ENCODE results near the gene SMG7. TPM values are rescaled to one million over a fixed set of nuclear protein-coding genes. Genes with fewer than 3 reads are reported as not detected.

SMG7 gene
- total and polyA plus RNA-seq, 10 of the 15 experiments (the other 5 are each of a cell fraction or from before 2014, with no cell fraction given) = 9.5 to 65.4 (median 42.7) TPM

DNA sequence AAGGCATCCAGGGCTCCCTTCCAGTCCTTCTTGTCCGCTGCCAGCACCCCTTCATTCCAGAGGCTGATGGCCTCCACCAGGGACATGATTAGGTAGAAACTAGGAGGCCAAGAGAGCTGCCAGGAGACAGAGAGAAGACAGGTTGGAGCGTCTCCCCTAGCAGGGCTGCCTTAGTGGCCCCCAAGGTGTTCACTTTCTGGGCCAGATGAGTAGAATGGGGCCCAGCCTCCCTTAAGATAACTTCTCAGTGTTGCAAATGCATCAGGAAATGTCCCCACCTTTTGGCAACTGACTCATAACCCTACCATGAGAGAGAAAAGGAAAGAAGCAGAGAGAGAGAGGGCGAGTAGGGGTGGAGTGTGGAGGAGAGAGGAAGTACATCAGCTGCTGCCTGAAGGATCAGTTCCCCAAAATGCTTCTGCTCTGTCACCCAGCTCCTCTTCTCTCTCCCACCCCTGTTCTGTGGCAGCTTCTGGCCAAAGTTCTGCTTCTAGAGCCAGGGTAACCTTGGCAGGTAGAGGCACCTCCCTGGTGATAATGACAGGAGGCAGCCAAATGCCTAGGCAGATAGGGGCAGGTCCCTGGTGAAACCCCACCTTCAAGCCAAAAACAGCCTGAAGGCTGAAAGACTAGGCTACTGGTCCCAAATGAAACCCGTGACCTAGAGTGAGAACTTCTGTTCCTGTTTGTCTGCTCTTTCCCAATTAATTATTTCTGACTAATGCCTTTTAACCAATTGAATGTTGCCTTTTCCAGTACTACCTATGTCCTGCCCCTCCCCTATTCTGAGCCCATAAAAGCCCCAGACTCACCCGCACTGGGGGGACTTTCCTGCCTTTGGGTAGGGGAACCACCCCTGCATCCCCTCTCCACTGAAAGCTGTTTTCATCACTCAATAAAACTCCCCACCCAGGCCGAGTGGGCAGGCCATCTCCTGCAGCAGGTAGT is 118.2 kb downstream of the SMG7 start, which contains the start of gene NCF2 (continued):
- TF ChIP-seq, protein P1, sequence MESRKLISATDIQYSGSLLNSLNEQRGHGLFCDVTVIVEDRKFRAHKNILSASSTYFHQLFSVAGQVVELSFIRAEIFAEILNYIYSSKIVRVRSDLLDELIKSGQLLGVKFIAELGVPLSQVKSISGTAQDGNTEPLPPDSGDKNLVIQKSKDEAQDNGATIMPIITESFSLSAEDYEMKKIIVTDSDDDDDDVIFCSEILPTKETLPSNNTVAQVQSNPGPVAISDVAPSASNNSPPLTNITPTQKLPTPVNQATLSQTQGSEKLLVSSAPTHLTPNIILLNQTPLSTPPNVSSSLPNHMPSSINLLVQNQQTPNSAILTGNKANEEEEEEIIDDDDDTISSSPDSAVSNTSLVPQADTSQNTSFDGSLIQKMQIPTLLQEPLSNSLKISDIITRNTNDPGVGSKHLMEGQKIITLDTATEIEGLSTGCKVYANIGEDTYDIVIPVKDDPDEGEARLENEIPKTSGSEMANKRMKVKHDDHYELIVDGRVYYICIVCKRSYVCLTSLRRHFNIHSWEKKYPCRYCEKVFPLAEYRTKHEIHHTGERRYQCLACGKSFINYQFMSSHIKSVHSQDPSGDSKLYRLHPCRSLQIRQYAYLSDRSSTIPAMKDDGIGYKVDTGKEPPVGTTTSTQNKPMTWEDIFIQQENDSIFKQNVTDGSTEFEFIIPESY (IDR thresholded peaks at IDR 0.05) = no peak
- TF ChIP-seq EGR1 (IDR thresholded peaks at IDR 0.05; ENCODE audit: borderline replicate concordance in 1 of 2, low read depth in 2 of 2, low read length in 2 of 2) (peak in 1 of 2 experiments; percentile 87; a peak in 2 of 3 replicates), TBL1XR1 (IDR thresholded peaks at IDR 0.05; ENCODE audit: low read depth, low read length) (peak; percentile 63; the same call in 1 of the 2 replicates), EED (IDR thresholded peaks at IDR 0.05; ENCODE audit: low read depth) (peak; percentile 99), POLR2AphosphoS5 (IDR thresholded peaks at IDR 0.05; ENCODE audit: low read length) (peak; percentile 87), FOXM1 (IDR thresholded peaks at IDR 0.05; ENCODE audit: low read depth, low read length) (peak; percentile 89), RCOR1 (conservative IDR thresholded peaks at IDR 0.05; ENCODE audit: low read depth, low read length) (peak; percentile 77; the same call in 1 of the 2 replicates), MEF2B (IDR thresholded peaks at IDR 0.05; ENCODE audit: partially characterized antibody, poor library complexity, severe bottlenecking) (peak; percentile 53), POLR2A (IDR thresholded peaks at IDR 0.05; ENCODE audit: low read depth, low read length) (peak; percentile 64), PML (IDR thresholded peaks at IDR 0.05; ENCODE audit: low read length) (peak; percentile 96), ZZZ3 (IDR thresholded peaks at IDR 0.05; ENCODE audit: control insufficient read depth, insufficient read length, low read depth) (no peak), SREBF1 (IDR thresholded peaks at IDR 0.05; ENCODE audit: low read length) (no peak)
- TF ChIP-seq, protein P2, sequence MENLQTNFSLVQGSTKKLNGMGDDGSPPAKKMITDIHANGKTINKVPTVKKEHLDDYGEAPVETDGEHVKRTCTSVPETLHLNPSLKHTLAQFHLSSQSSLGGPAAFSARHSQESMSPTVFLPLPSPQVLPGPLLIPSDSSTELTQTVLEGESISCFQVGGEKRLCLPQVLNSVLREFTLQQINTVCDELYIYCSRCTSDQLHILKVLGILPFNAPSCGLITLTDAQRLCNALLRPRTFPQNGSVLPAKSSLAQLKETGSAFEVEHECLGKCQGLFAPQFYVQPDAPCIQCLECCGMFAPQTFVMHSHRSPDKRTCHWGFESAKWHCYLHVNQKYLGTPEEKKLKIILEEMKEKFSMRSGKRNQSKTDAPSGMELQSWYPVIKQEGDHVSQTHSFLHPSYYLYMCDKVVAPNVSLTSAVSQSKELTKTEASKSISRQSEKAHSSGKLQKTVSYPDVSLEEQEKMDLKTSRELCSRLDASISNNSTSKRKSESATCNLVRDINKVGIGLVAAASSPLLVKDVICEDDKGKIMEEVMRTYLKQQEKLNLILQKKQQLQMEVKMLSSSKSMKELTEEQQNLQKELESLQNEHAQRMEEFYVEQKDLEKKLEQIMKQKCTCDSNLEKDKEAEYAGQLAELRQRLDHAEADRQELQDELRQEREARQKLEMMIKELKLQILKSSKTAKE (IDR thresholded peaks at IDR 0.05; ENCODE audit: low read depth, poor library complexity, severe bottlenecking) = peak; percentile 75
- TF ChIP-seq, protein P3, sequence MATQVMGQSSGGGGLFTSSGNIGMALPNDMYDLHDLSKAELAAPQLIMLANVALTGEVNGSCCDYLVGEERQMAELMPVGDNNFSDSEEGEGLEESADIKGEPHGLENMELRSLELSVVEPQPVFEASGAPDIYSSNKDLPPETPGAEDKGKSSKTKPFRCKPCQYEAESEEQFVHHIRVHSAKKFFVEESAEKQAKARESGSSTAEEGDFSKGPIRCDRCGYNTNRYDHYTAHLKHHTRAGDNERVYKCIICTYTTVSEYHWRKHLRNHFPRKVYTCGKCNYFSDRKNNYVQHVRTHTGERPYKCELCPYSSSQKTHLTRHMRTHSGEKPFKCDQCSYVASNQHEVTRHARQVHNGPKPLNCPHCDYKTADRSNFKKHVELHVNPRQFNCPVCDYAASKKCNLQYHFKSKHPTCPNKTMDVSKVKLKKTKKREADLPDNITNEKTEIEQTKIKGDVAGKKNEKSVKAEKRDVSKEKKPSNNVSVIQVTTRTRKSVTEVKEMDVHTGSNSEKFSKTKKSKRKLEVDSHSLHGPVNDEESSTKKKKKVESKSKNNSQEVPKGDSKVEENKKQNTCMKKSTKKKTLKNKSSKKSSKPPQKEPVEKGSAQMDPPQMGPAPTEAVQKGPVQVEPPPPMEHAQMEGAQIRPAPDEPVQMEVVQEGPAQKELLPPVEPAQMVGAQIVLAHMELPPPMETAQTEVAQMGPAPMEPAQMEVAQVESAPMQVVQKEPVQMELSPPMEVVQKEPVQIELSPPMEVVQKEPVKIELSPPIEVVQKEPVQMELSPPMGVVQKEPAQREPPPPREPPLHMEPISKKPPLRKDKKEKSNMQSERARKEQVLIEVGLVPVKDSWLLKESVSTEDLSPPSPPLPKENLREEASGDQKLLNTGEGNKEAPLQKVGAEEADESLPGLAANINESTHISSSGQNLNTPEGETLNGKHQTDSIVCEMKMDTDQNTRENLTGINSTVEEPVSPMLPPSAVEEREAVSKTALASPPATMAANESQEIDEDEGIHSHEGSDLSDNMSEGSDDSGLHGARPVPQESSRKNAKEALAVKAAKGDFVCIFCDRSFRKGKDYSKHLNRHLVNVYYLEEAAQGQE (IDR thresholded peaks at IDR 0.05; ENCODE audit: low read depth, low read length) = peak; percentile 29; the same call in 1 of the 2 replicates
- TF ChIP-seq, protein P4, sequence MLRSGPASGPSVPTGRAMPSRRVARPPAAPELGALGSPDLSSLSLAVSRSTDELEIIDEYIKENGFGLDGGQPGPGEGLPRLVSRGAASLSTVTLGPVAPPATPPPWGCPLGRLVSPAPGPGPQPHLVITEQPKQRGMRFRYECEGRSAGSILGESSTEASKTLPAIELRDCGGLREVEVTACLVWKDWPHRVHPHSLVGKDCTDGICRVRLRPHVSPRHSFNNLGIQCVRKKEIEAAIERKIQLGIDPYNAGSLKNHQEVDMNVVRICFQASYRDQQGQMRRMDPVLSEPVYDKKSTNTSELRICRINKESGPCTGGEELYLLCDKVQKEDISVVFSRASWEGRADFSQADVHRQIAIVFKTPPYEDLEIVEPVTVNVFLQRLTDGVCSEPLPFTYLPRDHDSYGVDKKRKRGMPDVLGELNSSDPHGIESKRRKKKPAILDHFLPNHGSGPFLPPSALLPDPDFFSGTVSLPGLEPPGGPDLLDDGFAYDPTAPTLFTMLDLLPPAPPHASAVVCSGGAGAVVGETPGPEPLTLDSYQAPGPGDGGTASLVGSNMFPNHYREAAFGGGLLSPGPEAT (IDR thresholded peaks at IDR 0.05; ENCODE audit: low read depth) = peak; percentile 96
- TF ChIP-seq, protein P5, sequence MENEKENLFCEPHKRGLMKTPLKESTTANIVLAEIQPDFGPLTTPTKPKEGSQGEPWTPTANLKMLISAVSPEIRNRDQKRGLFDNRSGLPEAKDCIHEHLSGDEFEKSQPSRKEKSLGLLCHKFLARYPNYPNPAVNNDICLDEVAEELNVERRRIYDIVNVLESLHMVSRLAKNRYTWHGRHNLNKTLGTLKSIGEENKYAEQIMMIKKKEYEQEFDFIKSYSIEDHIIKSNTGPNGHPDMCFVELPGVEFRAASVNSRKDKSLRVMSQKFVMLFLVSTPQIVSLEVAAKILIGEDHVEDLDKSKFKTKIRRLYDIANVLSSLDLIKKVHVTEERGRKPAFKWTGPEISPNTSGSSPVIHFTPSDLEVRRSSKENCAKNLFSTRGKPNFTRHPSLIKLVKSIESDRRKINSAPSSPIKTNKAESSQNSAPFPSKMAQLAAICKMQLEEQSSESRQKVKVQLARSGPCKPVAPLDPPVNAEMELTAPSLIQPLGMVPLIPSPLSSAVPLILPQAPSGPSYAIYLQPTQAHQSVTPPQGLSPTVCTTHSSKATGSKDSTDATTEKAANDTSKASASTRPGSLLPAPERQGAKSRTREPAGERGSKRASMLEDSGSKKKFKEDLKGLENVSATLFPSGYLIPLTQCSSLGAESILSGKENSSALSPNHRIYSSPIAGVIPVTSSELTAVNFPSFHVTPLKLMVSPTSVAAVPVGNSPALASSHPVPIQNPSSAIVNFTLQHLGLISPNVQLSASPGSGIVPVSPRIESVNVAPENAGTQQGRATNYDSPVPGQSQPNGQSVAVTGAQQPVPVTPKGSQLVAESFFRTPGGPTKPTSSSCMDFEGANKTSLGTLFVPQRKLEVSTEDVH (IDR thresholded peaks at IDR 0.05; ENCODE audit: low read depth, partially characterized antibody) = no peak

All from GM12878 (cell line).